C4-2B (cell line): ENCODE results near the gene HDAC3.

ENCODE experiments used
- ZFX ChIP-seq: fragments of 450-650 bp; IDR thresholded peaks from 2 replicates; pipeline ENCODE4 v1.6.1; 2017
- TF ChIP-seq, protein P1 (sequence below): fragments of 450-650 bp; conservative IDR thresholded peaks from 2 replicates; pipeline ENCODE4 v1.5.1; 2017; ENCODE audit warnings: mild to moderate bottlenecking

DNA sequence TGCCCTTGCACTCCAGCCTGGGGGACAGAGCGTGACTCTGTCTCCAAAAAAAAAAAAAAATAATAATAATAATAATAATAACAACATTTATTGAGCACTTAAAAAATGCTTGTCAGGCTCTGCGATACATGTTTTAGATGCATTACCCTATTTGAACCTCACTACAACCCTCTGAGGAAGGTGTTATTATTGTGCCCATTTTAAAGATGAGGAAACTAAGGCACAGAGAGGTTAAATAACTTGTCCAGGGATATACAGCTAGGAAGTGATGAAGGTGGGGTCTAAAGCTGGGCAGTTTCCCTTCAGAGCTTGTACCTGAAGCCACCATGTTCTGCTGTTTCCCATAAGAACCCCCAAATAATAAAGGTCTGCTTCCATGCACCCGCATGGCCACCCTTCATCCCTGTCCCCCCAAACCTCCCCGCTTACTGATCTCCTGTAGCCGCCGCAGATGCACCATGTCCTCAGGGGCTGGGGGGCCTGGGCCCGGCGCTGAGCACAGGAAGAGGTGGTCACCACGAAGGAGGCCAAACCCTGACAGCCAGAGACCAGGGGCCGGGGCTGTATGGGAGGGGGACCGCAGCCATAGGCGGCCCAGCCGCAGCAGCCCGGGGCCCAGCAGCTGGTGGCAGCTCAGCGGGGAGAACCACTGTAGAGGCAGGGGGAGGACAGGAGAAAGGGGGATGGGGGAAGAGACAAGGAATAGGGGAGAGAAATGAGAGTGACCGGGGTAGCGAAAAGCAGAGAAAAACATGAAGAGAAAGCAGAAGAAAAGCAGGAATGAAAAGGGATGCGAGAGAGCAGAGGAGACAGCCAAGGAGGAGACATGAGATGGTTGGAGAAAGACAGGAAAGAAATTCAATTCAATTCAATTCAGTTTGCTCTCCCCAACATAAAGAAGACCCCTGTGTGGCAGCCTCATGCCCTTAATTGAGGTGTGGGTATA lies 29.6 kb upstream of the HDAC3 start:
- TF ChIP-seq, protein P1, sequence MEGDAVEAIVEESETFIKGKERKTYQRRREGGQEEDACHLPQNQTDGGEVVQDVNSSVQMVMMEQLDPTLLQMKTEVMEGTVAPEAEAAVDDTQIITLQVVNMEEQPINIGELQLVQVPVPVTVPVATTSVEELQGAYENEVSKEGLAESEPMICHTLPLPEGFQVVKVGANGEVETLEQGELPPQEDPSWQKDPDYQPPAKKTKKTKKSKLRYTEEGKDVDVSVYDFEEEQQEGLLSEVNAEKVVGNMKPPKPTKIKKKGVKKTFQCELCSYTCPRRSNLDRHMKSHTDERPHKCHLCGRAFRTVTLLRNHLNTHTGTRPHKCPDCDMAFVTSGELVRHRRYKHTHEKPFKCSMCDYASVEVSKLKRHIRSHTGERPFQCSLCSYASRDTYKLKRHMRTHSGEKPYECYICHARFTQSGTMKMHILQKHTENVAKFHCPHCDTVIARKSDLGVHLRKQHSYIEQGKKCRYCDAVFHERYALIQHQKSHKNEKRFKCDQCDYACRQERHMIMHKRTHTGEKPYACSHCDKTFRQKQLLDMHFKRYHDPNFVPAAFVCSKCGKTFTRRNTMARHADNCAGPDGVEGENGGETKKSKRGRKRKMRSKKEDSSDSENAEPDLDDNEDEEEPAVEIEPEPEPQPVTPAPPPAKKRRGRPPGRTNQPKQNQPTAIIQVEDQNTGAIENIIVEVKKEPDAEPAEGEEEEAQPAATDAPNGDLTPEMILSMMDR: no peak
- no peak for TF ChIP-seq ZFX
